ENCODE data around the gene C14orf132. TPM values are rescaled to one million over a fixed set of nuclear protein-coding genes. Genes with fewer than 3 reads are reported as not detected.

C14orf132 gene
- total RNA-seq, 2 donors from 2014 or later = 2.7 to 2.9 TPM

DNA sequence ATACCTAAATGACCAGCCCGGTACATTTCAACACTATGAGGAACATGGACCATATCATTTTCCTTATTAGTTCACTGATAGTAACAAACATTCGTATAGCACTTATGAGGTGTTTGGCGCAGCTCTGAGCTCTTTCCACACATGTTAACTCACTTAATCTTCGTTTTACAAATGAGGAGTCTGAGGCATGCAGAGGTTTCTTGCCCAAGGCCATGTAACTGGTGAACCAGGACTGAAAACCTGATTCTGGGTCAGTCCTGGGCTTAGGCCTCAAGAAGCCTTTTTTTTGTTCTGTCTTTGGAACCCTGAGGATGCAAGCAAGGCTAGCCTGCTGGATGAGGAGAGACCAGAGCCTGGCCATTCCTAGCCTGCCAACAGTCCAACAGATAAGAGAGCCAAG is 55.0 kb downstream of the C14orf132 start:
- intact Hi-C loops (cut with DNase I) = no loop called here
- ATAC-seq = no peak

GRCh38 chr14:96094656-96095055 is 55.5 kb downstream of the C14orf132 start:
- intact Hi-C loops (cut with DNase I) = no loop called here
- DNase-seq (no peak), ATAC-seq (no peak)

More for the DNA sequence above, 55.0 kb downstream of the C14orf132 start:
- DNase-seq = no peak

- DNase-seq (no peak), ATAC-seq (no peak)
- intact Hi-C loops (cut with DNase I) = no loop called here
Measured at GRCh38 chr14:96095058-96095457, 55.9 kb downstream of the C14orf132 start.

DNA sequence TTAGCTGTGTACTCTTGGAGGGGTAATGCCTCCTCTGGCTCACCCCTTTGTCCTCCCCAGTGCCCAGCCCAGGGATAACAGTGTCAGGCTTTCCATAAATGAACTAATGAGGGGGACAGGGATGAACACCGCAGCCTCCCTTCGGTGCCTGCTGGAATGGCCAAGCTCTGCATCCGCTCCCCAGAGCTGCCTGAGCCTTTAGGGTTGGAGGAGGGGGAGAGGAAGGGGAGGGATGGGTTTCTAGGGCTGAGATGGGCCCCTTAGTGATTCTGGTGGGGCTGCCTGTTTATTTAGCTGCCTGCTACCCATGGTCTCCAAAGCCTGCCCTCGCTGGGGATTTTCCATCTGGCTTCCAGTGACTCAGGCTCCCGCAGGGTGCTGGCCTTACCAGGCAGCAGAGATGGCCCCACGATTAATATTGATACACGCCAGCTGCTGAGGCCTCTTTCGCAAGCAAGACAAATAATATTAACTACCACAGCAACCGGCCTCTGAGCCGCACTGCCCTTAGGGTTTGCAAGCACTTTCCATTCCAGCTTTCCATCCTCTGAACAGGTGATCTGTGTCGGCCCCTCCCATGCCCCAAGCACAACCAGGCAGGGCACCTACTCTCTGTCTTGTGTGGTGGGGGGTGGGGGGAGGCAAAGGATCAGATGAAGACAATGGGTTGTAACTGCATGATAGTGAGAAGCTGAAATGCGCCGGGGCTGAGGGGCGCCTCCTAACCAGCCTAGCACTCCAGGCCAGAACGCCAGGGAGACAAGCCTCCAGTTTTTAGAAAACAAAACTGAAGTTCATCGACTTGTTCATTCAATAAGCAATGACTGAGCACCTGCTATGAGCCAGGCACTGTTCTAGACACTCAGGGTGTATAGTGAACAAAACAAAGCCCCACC is 56.7 kb downstream of the C14orf132 start:
- ATAC-seq (no peak), DNase-seq (no peak)
- intact Hi-C loops (cut with DNase I) = no loop called here

DNA sequence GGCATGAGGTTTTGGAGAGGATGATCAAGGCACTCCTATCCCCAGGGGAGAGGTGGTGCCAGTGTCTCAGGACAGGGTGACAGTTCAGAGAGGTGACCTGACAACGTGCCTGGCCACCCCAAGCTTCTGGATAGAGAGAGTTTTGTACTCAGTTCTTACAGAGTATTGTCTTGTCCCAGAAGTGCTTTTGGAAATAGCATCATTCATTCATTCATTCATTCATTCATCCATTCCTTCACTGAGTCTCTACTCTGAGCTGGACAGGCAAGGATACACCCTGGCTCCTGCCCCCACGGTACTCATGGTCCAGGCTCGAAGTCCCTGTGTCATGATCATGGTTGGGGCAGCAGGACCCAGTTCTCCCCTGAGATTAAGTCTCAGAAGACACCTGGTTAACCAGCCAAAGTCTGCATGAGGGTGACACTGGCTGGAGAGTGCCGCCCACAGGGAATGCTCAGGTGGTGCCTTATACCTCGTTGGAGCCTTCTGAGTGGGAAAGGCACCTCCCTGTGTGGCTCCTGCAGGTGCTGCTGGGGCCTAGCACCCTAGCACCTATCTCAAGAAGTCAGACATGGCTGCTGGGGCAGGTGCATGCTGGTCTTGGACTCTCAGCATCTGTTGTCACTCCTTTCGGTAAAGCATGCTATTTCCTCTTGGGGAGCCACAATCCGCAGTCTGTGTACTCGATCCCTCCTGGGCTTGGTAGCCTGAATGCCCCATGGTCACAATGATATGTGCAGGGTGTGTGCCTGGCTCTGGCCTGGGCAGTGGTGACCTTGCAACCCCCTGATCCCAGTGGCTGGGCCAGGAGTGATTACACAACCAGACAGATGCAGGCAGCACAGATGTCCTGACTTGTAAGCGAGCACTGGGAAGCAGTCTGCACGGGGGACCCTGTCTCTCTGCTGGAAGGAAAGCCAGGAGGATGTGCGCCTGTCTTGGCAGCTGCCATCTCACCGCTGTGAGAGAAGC is 57.8 kb downstream of the C14orf132 start:
- no peak for ATAC-seq
- intact Hi-C loops (cut with DNase I) = no loop called here
- no peak for DNase-seq

DNA sequence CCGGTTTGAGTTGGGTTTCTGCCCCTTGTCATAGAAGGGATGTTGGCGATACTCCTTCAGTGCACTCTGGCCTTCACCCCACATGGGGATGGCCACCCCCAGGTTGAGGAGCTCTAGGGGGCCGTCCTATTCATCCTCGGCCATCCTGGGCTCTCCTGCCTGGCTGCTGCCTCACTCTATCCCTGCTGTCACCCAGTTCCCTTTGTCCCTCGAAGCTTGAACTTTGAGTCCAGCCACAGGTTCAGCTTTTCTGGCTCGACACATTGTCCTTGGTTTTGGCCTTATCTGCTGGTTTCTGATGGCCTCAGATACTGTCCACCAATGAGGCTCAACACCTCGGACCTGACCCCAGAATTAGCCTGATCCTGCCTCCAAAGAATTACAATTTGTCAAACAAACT is 58.6 kb downstream of the C14orf132 start:
- ATAC-seq (no peak), DNase-seq (no peak)
- intact Hi-C loops (cut with DNase I) = no loop called here

DNA sequence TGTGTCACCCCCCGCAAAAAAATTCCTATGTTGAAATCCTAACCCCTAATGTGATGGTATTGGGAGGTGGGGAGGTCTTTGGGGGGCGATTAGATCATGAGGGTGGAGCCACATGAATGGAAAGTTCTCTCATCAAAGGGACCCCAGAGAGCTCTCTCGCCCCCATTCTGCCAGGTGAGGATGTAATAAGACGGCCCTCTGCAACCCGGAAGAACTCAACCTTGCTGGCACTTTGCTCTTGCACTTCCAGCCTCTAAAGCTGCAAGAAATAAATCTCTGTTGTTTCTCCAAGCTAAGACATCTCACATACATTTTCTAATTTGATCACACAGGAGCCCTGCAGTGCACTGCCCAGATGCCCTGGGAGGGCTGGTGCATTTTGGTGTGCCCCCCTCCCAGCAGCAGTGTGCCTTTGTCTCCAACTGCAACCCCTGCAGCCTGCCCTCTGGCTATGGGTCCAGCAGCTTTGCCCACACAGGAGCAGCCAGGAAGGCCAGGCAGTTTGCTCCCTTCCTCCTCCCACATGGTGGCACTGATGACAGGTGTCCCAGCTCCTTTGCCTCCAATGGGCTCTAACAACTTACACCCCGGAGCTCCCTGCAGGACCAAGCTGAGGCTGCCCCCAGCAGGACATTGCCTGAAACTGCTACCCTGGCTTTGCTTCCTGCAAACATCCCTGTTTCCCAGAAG is 59.3 kb downstream of the C14orf132 start:
- DNase-seq = no peak
- peak in 1 of 2 donors; percentile 26 for ATAC-seq
- intact Hi-C loops (cut with DNase I) = no loop called here

GRCh38 chr14:96098999-96099335 is 59.8 kb downstream of the C14orf132 start:
- intact Hi-C loops (cut with DNase I) = no loop called here
- ATAC-seq = no peak

DNA sequence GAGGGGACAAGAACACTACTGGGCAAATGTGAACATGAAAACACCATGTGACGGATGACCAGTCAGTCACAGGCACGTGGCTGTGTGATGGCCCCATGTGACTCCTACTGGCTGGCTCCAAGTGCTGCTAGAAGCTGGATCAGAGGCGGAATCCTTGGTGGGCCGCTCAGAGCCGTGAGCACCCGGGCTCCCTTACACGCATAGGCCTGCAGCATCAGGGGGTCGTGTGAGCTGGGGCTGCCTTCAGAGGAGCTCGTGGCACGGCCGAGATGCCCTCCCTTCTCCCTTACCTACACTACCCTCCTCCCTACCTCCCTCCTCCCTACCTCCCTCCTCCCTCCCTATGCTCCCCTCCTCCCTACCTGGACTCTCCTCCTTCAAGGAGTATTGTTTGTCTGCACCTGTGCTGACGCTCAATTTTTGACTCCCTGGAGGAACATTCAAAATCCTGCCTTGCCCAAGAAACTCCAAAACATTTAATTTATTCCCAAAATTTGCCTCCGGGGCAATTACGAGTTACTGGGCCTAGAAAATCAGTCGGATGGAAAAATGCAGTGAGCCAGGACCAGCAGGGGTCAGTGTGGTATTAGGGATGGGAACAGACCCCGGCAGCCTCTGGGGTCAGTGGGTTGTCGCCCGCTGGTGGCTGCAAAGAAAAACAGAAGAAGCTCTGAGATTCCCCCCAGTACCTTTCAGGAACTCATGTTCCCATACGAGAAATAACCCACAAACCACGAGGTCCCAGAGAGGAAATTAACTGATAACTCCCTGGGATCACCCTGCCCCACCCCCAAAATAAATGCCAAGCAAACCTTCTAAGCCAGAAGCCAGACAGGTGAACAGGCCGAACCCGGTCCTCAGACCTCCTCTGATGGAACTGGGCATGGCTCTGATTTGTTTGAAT is 61.3 kb downstream of the C14orf132 start:
- intact Hi-C loops (cut with DNase I) = loop anchor here (1.0 to 10.0 kb wide), 3 partner anchors 174 to 324 kb away; no protein-coding TSS in a partner anchor
- DNase-seq (peak; percentile 77), ATAC-seq (peak; percentile 63 to 65)

More at GRCh38 chr14:96098999-96099335, 59.8 kb downstream of the C14orf132 start:
- no peak for DNase-seq

GRCh38 chr14:96102081-96102856 is 63.1 kb downstream of the C14orf132 start:
- no peak for ATAC-seq
- intact Hi-C loops (cut with DNase I) = loop anchor here (10.0 kb wide), 1 partner anchor 323 kb away; no protein-coding TSS in a partner anchor

DNA sequence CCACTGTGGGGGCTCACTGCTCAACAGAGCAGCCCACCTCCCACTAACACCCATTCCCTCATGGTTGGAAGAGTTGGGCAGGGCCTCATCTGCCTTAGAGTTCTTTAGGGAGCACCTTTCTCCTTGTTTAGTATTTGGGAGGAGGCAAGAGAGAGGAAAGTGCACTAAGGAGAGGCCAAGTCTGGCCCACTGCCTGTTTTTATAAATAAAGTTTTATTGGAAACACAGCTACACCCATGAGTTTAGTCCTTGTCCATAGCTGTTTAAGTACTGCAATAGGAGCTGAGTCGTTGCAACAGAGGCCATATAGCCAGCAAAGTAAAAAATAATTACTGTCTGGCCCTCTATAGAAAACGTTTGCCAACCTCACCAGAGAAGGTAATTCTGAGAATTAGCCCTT is 63.9 kb downstream of the C14orf132 start:
- no peak for ATAC-seq
- intact Hi-C loops (cut with DNase I) = loop anchor here (10.0 kb wide), 1 partner anchor 322 kb away; no protein-coding TSS in a partner anchor

More at GRCh38 chr14:96102081-96102856, 63.1 kb downstream of the C14orf132 start:
- DNase-seq = no peak

DNA sequence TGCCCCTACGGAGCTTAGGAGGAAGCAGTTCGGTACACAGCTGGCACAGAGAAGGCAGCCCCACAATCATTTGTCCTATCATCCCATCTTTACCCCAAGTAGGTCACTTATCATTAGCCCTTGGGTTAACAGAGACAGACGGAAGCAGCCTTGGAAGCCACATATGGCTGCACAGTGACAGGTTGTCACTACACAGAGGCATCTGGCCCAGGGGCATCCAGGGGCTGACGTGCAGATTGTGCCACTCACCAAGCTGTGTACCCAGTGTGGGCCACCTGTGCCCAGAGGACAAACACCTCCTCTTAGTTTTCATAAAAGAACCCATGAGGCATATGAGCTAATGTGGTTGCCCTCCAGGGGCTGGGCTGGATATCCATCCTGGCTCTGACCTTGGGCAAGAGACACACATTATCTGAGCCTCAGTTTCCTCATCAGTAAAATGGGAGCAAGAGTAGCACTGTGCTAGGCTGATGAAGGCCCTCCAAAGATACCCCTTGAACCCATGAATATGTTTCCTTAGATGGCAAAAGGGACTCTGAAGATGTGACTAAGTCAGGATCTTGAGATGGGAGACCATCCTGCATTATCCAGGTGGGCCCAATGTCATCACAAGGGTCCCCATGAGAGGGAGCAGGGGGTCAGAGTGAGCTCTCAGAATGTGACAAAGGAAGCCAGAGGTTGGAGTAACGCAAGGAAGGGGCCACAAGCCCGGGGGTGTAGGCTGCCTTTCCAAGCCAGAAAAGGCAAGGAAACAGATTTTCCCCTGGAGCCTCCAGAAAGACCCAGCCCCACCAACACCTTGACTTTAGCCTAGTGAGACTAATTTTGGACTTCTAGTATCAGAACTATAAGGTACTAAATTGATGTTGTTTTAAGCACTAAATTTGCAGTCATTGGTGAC is 64.6 kb downstream of the C14orf132 start:
- DNase-seq (no peak), ATAC-seq (no peak)
- intact Hi-C loops (cut with DNase I) = loop anchor here (10.0 kb wide), 1 partner anchor 321 kb away; no protein-coding TSS in a partner anchor

More for the DNA sequence above, 63.9 kb downstream of the C14orf132 start:
- DNase-seq = no peak

GRCh38 chr14:96104469-96105057 is 65.4 kb downstream of the C14orf132 start:
- intact Hi-C loops (cut with DNase I) = loop anchor here (10.0 kb wide), 1 partner anchor 320 kb away; no protein-coding TSS in a partner anchor

GRCh38 chr14:96105089-96105925 is 66.1 kb downstream of the C14orf132 start:
- ATAC-seq (peak in 1 of 2 donors; percentile 5), DNase-seq (no peak)
- intact Hi-C loops (cut with DNase I) = loop anchor here (10.0 kb wide), 1 partner anchor 319 kb away; no protein-coding TSS in a partner anchor

More at GRCh38 chr14:96104469-96105057, 65.4 kb downstream of the C14orf132 start:
- ATAC-seq (peak; percentile 67 to 79), DNase-seq (peak; percentile 66)
